ENCODE data around the gene LDLRAD1.
"Not testable (repeated sequence)": the region's sequence is repeated elsewhere in the genome, so short reads cannot be mapped to it uniquely, and the experiment has no call there.

Gene LDLRAD1

GRCh38 chr1:54010415-54011117 is 7.4 kb downstream of the LDLRAD1 start:
- no peaks in the 10 kb centered on the region for H3K4me1 ChIP-seq (ENCODE audit: control extremely low read depth in 1 of 4, control insufficient read depth in 4 of 4, insufficient read depth in 4 of 4, low read length in 3 of 4)
- CTCF ChIA-PET = no interaction called here
- no peak overlapping the region for H3K4me3 ChIP-seq (ENCODE audit: control insufficient read depth in 1 of 7, extremely low read depth in 1 of 7, insufficient read depth in 4 of 7, low read depth in 2 of 7, low read length in 6 of 7)
- DNase-seq = no peak
- H3K9me3 ChIP-seq (ENCODE audit: control extremely low read depth in 1 of 5, control insufficient read depth in 4 of 5, insufficient read depth in 2 of 5, low read depth in 1 of 5, low read length in 4 of 5) = no peaks in the 10 kb centered on the region
- no peaks in the 10 kb centered on the region for H3K27me3 ChIP-seq (replicated peaks in 2 of 5; ENCODE audit: control insufficient read depth in 4 of 5, insufficient read depth in 5 of 5, low read length in 4 of 5)
- H3K36me3 ChIP-seq (ENCODE audit: control insufficient read depth in 4 of 4, insufficient read depth in 4 of 4, low read length in 3 of 4) = no peaks in the 10 kb centered on the region
- 94% methylated on average over 3 of the region's 5 CpGs for WGBS (ENCODE audit: insufficient coverage)
- H3K27ac ChIP-seq (ENCODE audit: insufficient read depth in 1 of 2, low read depth in 1 of 2, low read length in 2 of 2, poor library complexity in 1 of 2, severe bottlenecking in 2 of 2) = no peak overlapping the region
- POLR2A ChIA-PET = no interaction called here

GRCh38 chr1:54009406-54009805 is 8.6 kb downstream of the LDLRAD1 start:
- H3K27ac ChIP-seq (ENCODE audit: insufficient read depth in 1 of 2, low read depth in 1 of 2, low read length in 2 of 2, poor library complexity in 1 of 2, severe bottlenecking in 2 of 2) = no peak overlapping the region
- H3K36me3 ChIP-seq (ENCODE audit: control insufficient read depth in 4 of 4, insufficient read depth in 4 of 4, low read length in 3 of 4) = no peaks in the 10 kb centered on the region
- no peaks in the 10 kb centered on the region for H3K9me3 ChIP-seq (ENCODE audit: control extremely low read depth in 1 of 5, control insufficient read depth in 4 of 5, insufficient read depth in 2 of 5, low read depth in 1 of 5, low read length in 4 of 5)
- POLR2A ChIA-PET = no interaction called here
- DNase-seq = no peak
- 93% methylated on average over 3 of the region's 4 CpGs for WGBS (ENCODE audit: insufficient coverage)
- CTCF ChIA-PET = no interaction called here
- no peaks in the 10 kb centered on the region for H3K27me3 ChIP-seq (replicated peaks in 2 of 5; ENCODE audit: control insufficient read depth in 4 of 5, insufficient read depth in 5 of 5, low read length in 4 of 5)
- H3K4me3 ChIP-seq (ENCODE audit: control insufficient read depth in 1 of 7, extremely low read depth in 1 of 7, insufficient read depth in 4 of 7, low read depth in 2 of 7, low read length in 6 of 7) = no peak overlapping the region
- no peaks in the 10 kb centered on the region for H3K4me1 ChIP-seq (ENCODE audit: control extremely low read depth in 1 of 4, control insufficient read depth in 4 of 4, insufficient read depth in 4 of 4, low read length in 3 of 4)

- H3K4me3 ChIP-seq (ENCODE audit: control insufficient read depth in 1 of 7, extremely low read depth in 1 of 7, insufficient read depth in 4 of 7, low read depth in 2 of 7, low read length in 6 of 7) = no peak overlapping the region
- ChIA-PET POLR2A (no interaction called here), CTCF (no interaction called here)
- no peaks in the 10 kb centered on the region for H3K36me3 ChIP-seq (ENCODE audit: control insufficient read depth in 4 of 4, insufficient read depth in 4 of 4, low read length in 3 of 4)
- H3K27me3 ChIP-seq (replicated peaks in 2 of 5; ENCODE audit: control insufficient read depth in 4 of 5, insufficient read depth in 5 of 5, low read length in 4 of 5) = no peaks in the 10 kb centered on the region
- H3K9me3 ChIP-seq (ENCODE audit: control extremely low read depth in 1 of 5, control insufficient read depth in 4 of 5, insufficient read depth in 2 of 5, low read depth in 1 of 5, low read length in 4 of 5) = no peaks in the 10 kb centered on the region
- no peak overlapping the region for H3K27ac ChIP-seq (ENCODE audit: insufficient read depth in 1 of 2, low read depth in 1 of 2, low read length in 2 of 2, poor library complexity in 1 of 2, severe bottlenecking in 2 of 2)
- H3K4me1 ChIP-seq (ENCODE audit: control extremely low read depth in 1 of 4, control insufficient read depth in 4 of 4, insufficient read depth in 4 of 4, low read length in 3 of 4) = no peaks in the 10 kb centered on the region
- WGBS (ENCODE audit: insufficient coverage) = 89% methylated on average over 13 of the region's 13 CpGs
- DNase-seq = no peak
Measured at GRCh38 chr1:54008876-54009275, 9.1 kb downstream of the LDLRAD1 start.

- H3K4me1 ChIP-seq (ENCODE audit: control extremely low read depth in 1 of 4, control insufficient read depth in 4 of 4, insufficient read depth in 4 of 4, low read length in 3 of 4) = no peaks in the 10 kb centered on the region
- ChIA-PET CTCF (no interaction called here), POLR2A (no interaction called here)
- DNase-seq = no peak
- H3K27ac ChIP-seq (ENCODE audit: insufficient read depth in 1 of 2, low read depth in 1 of 2, low read length in 2 of 2, poor library complexity in 1 of 2, severe bottlenecking in 2 of 2) = no peak overlapping the region
- WGBS (ENCODE audit: insufficient coverage) = 95% methylated on average over 4 of the region's 4 CpGs
- no peak overlapping the region for H3K4me3 ChIP-seq (ENCODE audit: control insufficient read depth in 1 of 7, extremely low read depth in 1 of 7, insufficient read depth in 4 of 7, low read depth in 2 of 7, low read length in 6 of 7)
- H3K27me3 ChIP-seq (replicated peaks in 2 of 5; ENCODE audit: control insufficient read depth in 4 of 5, insufficient read depth in 5 of 5, low read length in 4 of 5) = no peaks in the 10 kb centered on the region
- peaks cover 0 to 3% (median 0%) of the 10 kb centered on the region in 5 experiments for H3K9me3 ChIP-seq (ENCODE audit: control extremely low read depth in 1 of 5, control insufficient read depth in 4 of 5, insufficient read depth in 2 of 5, low read depth in 1 of 5, low read length in 4 of 5)
- no peaks in the 10 kb centered on the region for H3K36me3 ChIP-seq (ENCODE audit: control insufficient read depth in 4 of 4, insufficient read depth in 4 of 4, low read length in 3 of 4)
Measured at GRCh38 chr1:54007613-54008012, 10.4 kb downstream of the LDLRAD1 start.

- Histone ChIP-seq H3K9me3 (ENCODE audit: control extremely low read depth in 1 of 5, control insufficient read depth in 4 of 5, insufficient read depth in 2 of 5, low read depth in 1 of 5, low read length in 4 of 5) (peaks cover 0 to 3% (median 0%) of the 10 kb centered on the region in 5 experiments), H3K4me3 (ENCODE audit: control insufficient read depth in 1 of 7, extremely low read depth in 1 of 7, insufficient read depth in 4 of 7, low read depth in 2 of 7, low read length in 6 of 7) (no peak overlapping the region), H3K27ac (ENCODE audit: insufficient read depth in 1 of 2, low read depth in 1 of 2, low read length in 2 of 2, poor library complexity in 1 of 2, severe bottlenecking in 2 of 2) (no peak overlapping the region), H3K36me3 (ENCODE audit: control insufficient read depth in 4 of 4, insufficient read depth in 4 of 4, low read length in 3 of 4) (no peaks in the 10 kb centered on the region), H3K4me1 (ENCODE audit: control extremely low read depth in 1 of 4, control insufficient read depth in 4 of 4, insufficient read depth in 4 of 4, low read length in 3 of 4) (no peaks in the 10 kb centered on the region), H3K27me3 (replicated peaks in 2 of 5; ENCODE audit: control insufficient read depth in 4 of 5, insufficient read depth in 5 of 5, low read length in 4 of 5) (no peaks in the 10 kb centered on the region)
- 88% methylated on average over 4 of the region's 4 CpGs for WGBS (ENCODE audit: insufficient coverage)
- ChIA-PET POLR2A (no interaction called here), CTCF (interaction anchor here (0.7 to 1.1 kb wide), 2 partner anchors 9 to 26 kb away, joined by 3 to 4 read pairs; no protein-coding TSS in a partner anchor)
- no peak for DNase-seq
Measured at GRCh38 chr1:54006508-54006907, 11.5 kb downstream of the LDLRAD1 start.

GRCh38 chr1:54004481-54005049 is 13.4 kb downstream of the LDLRAD1 start:
- H3K9me3 ChIP-seq (ENCODE audit: control extremely low read depth in 1 of 5, control insufficient read depth in 4 of 5, insufficient read depth in 2 of 5, low read depth in 1 of 5, low read length in 4 of 5) = peaks cover 0 to 3% (median 0%) of the 10 kb centered on the region in 5 experiments
- POLR2A ChIA-PET = interaction anchor here (0.7 kb wide), 1 partner anchor 181 kb away, joined by 3 read pairs; no protein-coding TSS in a partner anchor
- no peaks in the 10 kb centered on the region for H3K27me3 ChIP-seq (replicated peaks in 2 of 5; ENCODE audit: control insufficient read depth in 4 of 5, insufficient read depth in 5 of 5, low read length in 4 of 5)
- no peak overlapping the region for H3K4me3 ChIP-seq (ENCODE audit: control insufficient read depth in 1 of 7, extremely low read depth in 1 of 7, insufficient read depth in 4 of 7, low read depth in 2 of 7, low read length in 6 of 7)
- no peak overlapping the region for H3K27ac ChIP-seq (ENCODE audit: insufficient read depth in 1 of 2, low read depth in 1 of 2, low read length in 2 of 2, poor library complexity in 1 of 2, severe bottlenecking in 2 of 2)
- CTCF ChIA-PET = no interaction called here
- 93% methylated on average over 25 of the region's 27 CpGs for WGBS (ENCODE audit: insufficient coverage)
- DNase-seq = no peak
- H3K36me3 ChIP-seq (ENCODE audit: control insufficient read depth in 4 of 4, insufficient read depth in 4 of 4, low read length in 3 of 4) = no peaks in the 10 kb centered on the region
- H3K4me1 ChIP-seq (ENCODE audit: control extremely low read depth in 1 of 4, control insufficient read depth in 4 of 4, insufficient read depth in 4 of 4, low read length in 3 of 4) = no peaks in the 10 kb centered on the region

GRCh38 chr1:54003750-54004480 is 14.1 kb downstream of the LDLRAD1 start:
- DNase-seq; H3K9me3 ChIP-seq (ENCODE audit: control extremely low read depth in 1 of 5, control insufficient read depth in 4 of 5, insufficient read depth in 2 of 5, low read depth in 1 of 5, low read length in 4 of 5); H3K27ac ChIP-seq (ENCODE audit: insufficient read depth in 1 of 2, low read depth in 1 of 2, low read length in 2 of 2, poor library complexity in 1 of 2, severe bottlenecking in 2 of 2); H3K27me3 ChIP-seq (replicated peaks in 2 of 5; ENCODE audit: control insufficient read depth in 4 of 5, insufficient read depth in 5 of 5, low read length in 4 of 5); H3K36me3 ChIP-seq (ENCODE audit: control insufficient read depth in 4 of 4, insufficient read depth in 4 of 4, low read length in 3 of 4); H3K4me1 ChIP-seq (ENCODE audit: control extremely low read depth in 1 of 4, control insufficient read depth in 4 of 4, insufficient read depth in 4 of 4, low read length in 3 of 4); H3K4me3 ChIP-seq (ENCODE audit: control insufficient read depth in 1 of 7, extremely low read depth in 1 of 7, insufficient read depth in 4 of 7, low read depth in 2 of 7, low read length in 6 of 7); CTCF ChIA-PET: not testable (repeated sequence)
- POLR2A ChIA-PET = interaction anchor here (0.7 kb wide), 1 partner anchor 181 kb away, joined by 3 read pairs; no protein-coding TSS in a partner anchor
- 94% methylated on average over 18 of the region's 19 CpGs for WGBS (ENCODE audit: insufficient coverage)

Measured in common myeloid progenitor, CD34-positive (primary cell).